SH-SY5Y (cell line): ENCODE data around the gene HECW1.

Experiments
- GATA2 ChIP-seq: IDR thresholded peaks from 2 replicates; pipeline ENCODE4 v1.6.1; 2011; ENCODE audit warnings: mild to moderate bottlenecking, low read depth, low read length
- GATA3 ChIP-seq: IDR thresholded peaks from 2 replicates; pipeline ENCODE4 v1.6.1; 2011; ENCODE audit warnings: low read depth, mild to moderate bottlenecking, low read length, moderate library complexity

GRCh38 chr7:43438897-43439479, 326.5 kb downstream of the HECW1 start:
- TF ChIP-seq GATA3: no peak
- no peak for TF ChIP-seq GATA2
